GM12891 (cell line): Measurements from ENCODE around the gene CNTLN.
A peak's percentile ranks its signal among the peaks of the same experiment; 100 is the strongest.

Experiments used
- DNase-seq: peaks from one replicate; pipeline ENCODE4 v3.0.0; 2011; ENCODE audit warnings: low spot score; ENCODE audit not compliant: insufficient read length
- FAIRE-seq: peaks from 2 replicates; lab custom pipeline; 2011; peaks lifted over from hg19 to GRCh38; lab: Jason Lieb, UNC
- PAX5 ChIP-seq: IDR thresholded peaks from 2 replicates; pipeline ENCODE4 v1.6.1; 2011; ENCODE audit warnings: low read length, moderate library complexity, mild to moderate bottlenecking; ENCODE audit not compliant: insufficient read depth, severe bottlenecking
- POLR2A ChIP-seq: IDR thresholded peaks from 2 replicates; pipeline ENCODE4 v1.6.1; 2011; ENCODE audit warnings: low read depth, low read length, control low read depth
- POLR2AphosphoS5 ChIP-seq: IDR thresholded peaks from 2 replicates; pipeline ENCODE4 v1.6.1; 2011; ENCODE audit warnings: low read depth, low read length, control low read depth
- POU2F2 ChIP-seq: IDR thresholded peaks from 2 replicates; pipeline ENCODE4 v1.6.1; 2011; ENCODE audit warnings: low read depth, mild to moderate bottlenecking, control low read depth, low read length, moderate library complexity
- SPI1 ChIP-seq: IDR thresholded peaks from 2 replicates; pipeline ENCODE4 v1.6.1; 2011; ENCODE audit warnings: low read depth, low read length, control low read depth
- TAF1 ChIP-seq: IDR thresholded peaks from 2 replicates; pipeline ENCODE4 v1.6.1; 2011; ENCODE audit warnings: low read depth, low read length, control low read depth

CNTLN gene

GRCh38 chr9:17291766-17292165 lies 156.9 kb downstream of the CNTLN start:
- no peak for TF ChIP-seq POU2F2
- TF ChIP-seq TAF1: no peak
- FAIRE-seq (no peak), DNase-seq (no peak)

GRCh38 chr9:17293685-17294084 lies 158.8 kb downstream of the CNTLN start:
- no peak for DNase-seq
- no peak for FAIRE-seq
- TF ChIP-seq SPI1: no peak
- no peak for TF ChIP-seq POU2F2
- no peak for TF ChIP-seq POLR2AphosphoS5
- TF ChIP-seq POLR2A: no peak
- no peak for TF ChIP-seq PAX5
- TF ChIP-seq TAF1: no peak

GRCh38 chr9:17294822-17295624 lies 160.2 kb downstream of the CNTLN start:
- FAIRE-seq: no peak
- TF ChIP-seq POLR2A: no peak
- TF ChIP-seq TAF1: no peak
- no peak for TF ChIP-seq SPI1
- no peak for TF ChIP-seq POU2F2
- no peak for TF ChIP-seq POLR2AphosphoS5
- TF ChIP-seq PAX5: no peak
- no peak for DNase-seq

- no peak for FAIRE-seq
These were observed 180.5 kb downstream of the CNTLN start for GRCh38 chr9:17315341-17315740.

GRCh38 chr9:17318821-17319320 lies 184.0 kb downstream of the CNTLN start:
- TF ChIP-seq POU2F2 (no peak), PAX5 (no peak), POLR2A (no peak)
- FAIRE-seq: no peak
- no peak for DNase-seq

More at GRCh38 chr9:17315341-17315740, 180.5 kb downstream of the CNTLN start:
- DNase-seq: no peak
- TF ChIP-seq POU2F2 (no peak), POLR2A (no peak)

GRCh38 chr9:17319864-17320263 lies 185.0 kb downstream of the CNTLN start:
- DNase-seq (no peak), FAIRE-seq (no peak)
- no peak for TF ChIP-seq PAX5
- TF ChIP-seq POU2F2: no peak
- no peak for TF ChIP-seq TAF1
- TF ChIP-seq POLR2A: no peak
- no peak for TF ChIP-seq POLR2AphosphoS5
- TF ChIP-seq SPI1: no peak

GRCh38 chr9:17322882-17323864 lies 188.3 kb downstream of the CNTLN start:
- no peak for TF ChIP-seq SPI1
- TF ChIP-seq POLR2A: no peak
- TF ChIP-seq POU2F2: no peak
- no peak for TF ChIP-seq PAX5
- no peak for TF ChIP-seq POLR2AphosphoS5
- no peak for TF ChIP-seq TAF1
- FAIRE-seq (no peak), DNase-seq (no peak)

- no peak for FAIRE-seq
- TF ChIP-seq PAX5 (no peak), SPI1 (no peak), TAF1 (no peak), POLR2AphosphoS5 (no peak), POU2F2 (no peak), POLR2A (no peak)
- no peak for DNase-seq
These were observed 193.5 kb downstream of the CNTLN start for GRCh38 chr9:17328331-17328730.

GRCh38 chr9:17330097-17330496 lies 195.3 kb downstream of the CNTLN start:
- FAIRE-seq: no peak
- no peak for DNase-seq
- TF ChIP-seq POLR2A: no peak

- peak; percentile 28 for FAIRE-seq
- DNase-seq: no peak
- no peak for TF ChIP-seq PAX5
- TF ChIP-seq TAF1: no peak
- TF ChIP-seq POU2F2: no peak
- TF ChIP-seq POLR2AphosphoS5: no peak
- TF ChIP-seq SPI1: no peak
- no peak for TF ChIP-seq POLR2A
These were observed 197.3 kb downstream of the CNTLN start for GRCh38 chr9:17332115-17332514.

GRCh38 chr9:17339156-17339555 lies 204.3 kb downstream of the CNTLN start:
- DNase-seq: no peak
- FAIRE-seq: no peak
- TF ChIP-seq TAF1 (no peak), SPI1 (no peak), PAX5 (no peak), POU2F2 (no peak), POLR2A (no peak), POLR2AphosphoS5 (no peak)

GRCh38 chr9:17342696-17343095 lies 207.9 kb downstream of the CNTLN start:
- FAIRE-seq: no peak
- TF ChIP-seq PAX5: no peak
- TF ChIP-seq SPI1: no peak
- TF ChIP-seq POU2F2: no peak
- TF ChIP-seq TAF1: no peak
- no peak for TF ChIP-seq POLR2AphosphoS5
- no peak for DNase-seq
